Neural progenitor cell (in vitro differentiated cells): ENCODE results near the gene OR4K17. TPM values are rescaled to one million over a fixed set of nuclear protein-coding genes. Genes with fewer than 3 reads are reported as not detected.

Experiments
- DNase-seq: peaks from one replicate; pipeline ENCODE4 v3.0.0-alpha.2; 2016; ENCODE audit warnings: low spot score
- H2AFZ ChIP-seq: fragments of 200-600 bp; sonication (generic); replicated peaks from 2 replicates; pipeline ENCODE4 v1.6.1; 2016; ENCODE audit warnings: antibody characterized with exemption
- H3F3A ChIP-seq: fragments of 200-600 bp; sonication (generic); 2 replicates; pipeline ENCODE4 v1.6.1; 2016; ENCODE audit warnings: antibody characterized with exemption, low read depth
- H3K27ac ChIP-seq: fragments of 200-600 bp; sonication (generic); 2 replicates; pipeline ENCODE4 v1.5.1; 2016; ENCODE audit warnings: mild to moderate bottlenecking
- H3K27me3 ChIP-seq: fragments of 200-600 bp; sonication (generic); 2 replicates; pipeline ENCODE4 v1.6.1; 2016; ENCODE audit warnings: mild to moderate bottlenecking, moderate library complexity
- H3K36me3 ChIP-seq: fragments of 200-600 bp; sonication (generic); 2 replicates; pipeline ENCODE4 v1.5.1; 2016
- H3K4me1 ChIP-seq: fragments of 200-600 bp; sonication (generic); 2 replicates; pipeline ENCODE4 v1.6.1; 2016; ENCODE audit warnings: mixed run types
- H3K4me2 ChIP-seq: fragments of 200-600 bp; sonication (generic); 2 replicates; pipeline ENCODE4 v1.6.1; 2016
- H3K4me3 ChIP-seq: fragments of 200-600 bp; sonication (generic); 2 replicates; pipeline ENCODE4 v1.5.1; 2016
- H3K79me2 ChIP-seq: fragments of 200-600 bp; sonication (generic); 2 replicates; pipeline ENCODE4 v1.6.1; 2016; ENCODE audit warnings: low read depth
- H3K9ac ChIP-seq: fragments of 200-600 bp; sonication (generic); 2 replicates; pipeline ENCODE4 v1.6.1; 2016
- H3K9me3 ChIP-seq: fragments of 200-600 bp; sonication (generic); 2 replicates; pipeline ENCODE4 v1.5.1; 2016; ENCODE audit warnings: low read depth
- H4K20me1 ChIP-seq: fragments of 200-600 bp; sonication (generic); 2 replicates; pipeline ENCODE4 v1.6.1; 2016; ENCODE audit warnings: low read depth
- H3K27ac Mint-ChIP-seq: 3 replicates; pipeline ENCODE4 v1.8.0; 2021; ENCODE audit warnings: mixed read lengths
- H3K27me3 Mint-ChIP-seq: 2 replicates; pipeline ENCODE4 v1.8.0; 2022; ENCODE audit warnings: low read depth, mild to moderate bottlenecking, inconsistent platforms, moderate library complexity, mixed read lengths; ENCODE audit not compliant: insufficient read depth
- H3K36me3 Mint-ChIP-seq: 3 replicates; pipeline ENCODE4 v1.8.0; 2021; ENCODE audit warnings: mixed read lengths
- H3K4me1 Mint-ChIP-seq: 3 replicates; pipeline ENCODE4 v1.8.0; 2021; ENCODE audit warnings: mixed read lengths
- H3K4me3 Mint-ChIP-seq: 3 replicates; pipeline ENCODE4 v1.8.0; 2021; ENCODE audit warnings: mild to moderate bottlenecking, moderate library complexity, mixed read lengths
- H3K9me3 Mint-ChIP-seq: 3 replicates; pipeline ENCODE4 v1.8.0; 2020; ENCODE audit warnings: mixed read lengths
- EZH2 ChIP-seq: fragments of 200-600 bp; sonication (generic); IDR thresholded peaks from 2 replicates; pipeline ENCODE4 v1.6.1; 2017; ENCODE audit warnings: antibody characterized with exemption, mild to moderate bottlenecking, moderate library complexity
- EZH2phosphoT487 ChIP-seq: fragments of 200-600 bp; sonication (generic); IDR thresholded peaks from 2 replicates; pipeline ENCODE4 v1.6.1; 2017; ENCODE audit warnings: antibody characterized with exemption
- total RNA-seq: library from RNA; depleted of rRNA; stranded (reverse); fragments of >200 nt; gene quantifications from 2 replicates; pipeline ENCODE4 v1.2.3, GENCODE V29; 2015; ENCODE audit warnings: low replicate concordance
- TF ChIP-seq, protein P1 (sequence below): fragments of 200-600 bp; sonication (generic); IDR thresholded peaks from 2 replicates; pipeline ENCODE4 v1.5.1; 2017; ENCODE audit warnings: antibody characterized with exemption, mild to moderate bottlenecking

Gene OR4K17
- total RNA-seq, 1 donor from 2014 or later, result not detected

DNA sequence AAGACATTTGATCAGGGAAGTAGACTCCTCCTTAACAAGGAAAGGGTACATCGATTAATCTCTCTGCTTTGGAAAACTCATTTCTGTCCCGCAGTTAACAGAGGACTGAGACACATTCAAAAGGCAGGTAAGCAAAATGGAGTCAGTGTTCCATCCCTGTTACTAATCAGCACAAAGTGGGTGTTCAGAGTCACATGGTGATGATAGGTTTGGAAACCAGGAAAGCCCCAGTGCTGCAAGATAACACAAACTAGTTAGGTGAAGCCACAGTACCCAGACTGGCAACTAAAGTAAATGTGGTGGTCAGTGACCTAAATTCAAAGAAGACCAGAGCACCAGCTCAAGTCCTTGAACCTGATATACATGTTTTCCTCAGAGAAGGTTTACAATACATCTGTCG, 1.8 kb downstream of the OR4K17 start:
- Histone ChIP-seq H3K9ac (no peak overlapping the region), H3K9me3 (peaks cover 37% of the 10 kb centered on the region), H3F3A (no peaks in the 10 kb centered on the region), H2AFZ (no peak overlapping the region), H3K4me2 (no peak overlapping the region), H3K36me3 (no peaks in the 10 kb centered on the region), H3K4me1 (no peaks in the 10 kb centered on the region), H3K4me3 (no peak overlapping the region), H3K27ac (no peak overlapping the region), H4K20me1 (no peaks in the 10 kb centered on the region), H3K79me2 (no peaks in the 10 kb centered on the region), H3K27me3 (no peaks in the 10 kb centered on the region)
- H3K36me3 Mint-ChIP-seq, result no peaks in the 10 kb centered on the region
- no peaks in the 10 kb centered on the region for H3K4me1 Mint-ChIP-seq
- no peak overlapping the region for H3K4me3 Mint-ChIP-seq
- DNase-seq, result no peak
- H3K27me3 Mint-ChIP-seq, result no peaks in the 10 kb centered on the region
- peaks cover 16% of the 10 kb centered on the region for H3K9me3 Mint-ChIP-seq
- H3K27ac Mint-ChIP-seq, result no peak overlapping the region
- TF ChIP-seq EZH2phosphoT487, result no peak

DNA sequence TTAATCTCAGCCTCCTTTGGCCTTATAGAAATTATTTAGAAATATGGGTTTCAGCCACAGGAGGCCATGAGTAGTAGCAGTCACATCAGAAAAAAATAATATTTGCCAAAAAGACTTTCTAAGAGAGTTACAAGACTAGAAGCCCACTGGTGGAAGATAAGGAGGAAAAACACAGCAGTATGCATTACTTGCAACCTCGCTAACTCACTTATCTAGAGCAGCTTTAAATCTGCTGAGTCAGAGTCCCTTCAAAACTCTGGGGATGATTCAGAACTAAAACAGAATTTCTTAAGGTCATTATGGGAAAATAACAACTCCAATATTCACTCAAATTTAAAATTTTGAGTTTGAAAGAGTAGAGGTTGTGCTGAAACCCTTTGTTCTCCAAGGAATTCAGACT, 6.2 kb downstream of the OR4K17 start:
- no peaks in the 10 kb centered on the region for H3K79me2 ChIP-seq
- no peak for TF ChIP-seq EZH2
- no peak for TF ChIP-seq EZH2phosphoT487
- TF ChIP-seq, protein P1, sequence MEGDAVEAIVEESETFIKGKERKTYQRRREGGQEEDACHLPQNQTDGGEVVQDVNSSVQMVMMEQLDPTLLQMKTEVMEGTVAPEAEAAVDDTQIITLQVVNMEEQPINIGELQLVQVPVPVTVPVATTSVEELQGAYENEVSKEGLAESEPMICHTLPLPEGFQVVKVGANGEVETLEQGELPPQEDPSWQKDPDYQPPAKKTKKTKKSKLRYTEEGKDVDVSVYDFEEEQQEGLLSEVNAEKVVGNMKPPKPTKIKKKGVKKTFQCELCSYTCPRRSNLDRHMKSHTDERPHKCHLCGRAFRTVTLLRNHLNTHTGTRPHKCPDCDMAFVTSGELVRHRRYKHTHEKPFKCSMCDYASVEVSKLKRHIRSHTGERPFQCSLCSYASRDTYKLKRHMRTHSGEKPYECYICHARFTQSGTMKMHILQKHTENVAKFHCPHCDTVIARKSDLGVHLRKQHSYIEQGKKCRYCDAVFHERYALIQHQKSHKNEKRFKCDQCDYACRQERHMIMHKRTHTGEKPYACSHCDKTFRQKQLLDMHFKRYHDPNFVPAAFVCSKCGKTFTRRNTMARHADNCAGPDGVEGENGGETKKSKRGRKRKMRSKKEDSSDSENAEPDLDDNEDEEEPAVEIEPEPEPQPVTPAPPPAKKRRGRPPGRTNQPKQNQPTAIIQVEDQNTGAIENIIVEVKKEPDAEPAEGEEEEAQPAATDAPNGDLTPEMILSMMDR, result no peak
- no peaks in the 10 kb centered on the region for H3K4me1 ChIP-seq
- H3K9me3 ChIP-seq, result peaks cover 43% of the 10 kb centered on the region
- no peak for DNase-seq
- no peak overlapping the region for H3K4me2 ChIP-seq
- H3K36me3 ChIP-seq, result no peaks in the 10 kb centered on the region
- no peaks in the 10 kb centered on the region for H3K36me3 Mint-ChIP-seq
- no peak overlapping the region for H2AFZ ChIP-seq
- no peak overlapping the region for H3K9ac ChIP-seq
- H3K4me1 Mint-ChIP-seq, result no peaks in the 10 kb centered on the region
- H3K27ac Mint-ChIP-seq, result no peak overlapping the region
- no peaks in the 10 kb centered on the region for H3K27me3 ChIP-seq
- H3F3A ChIP-seq, result no peaks in the 10 kb centered on the region
- no peaks in the 10 kb centered on the region for H4K20me1 ChIP-seq
- no peak overlapping the region for H3K4me3 Mint-ChIP-seq
- H3K27ac ChIP-seq, result no peak overlapping the region
- H3K4me3 ChIP-seq, result no peak overlapping the region
- peaks cover 3% of the 10 kb centered on the region for H3K27me3 Mint-ChIP-seq
- H3K9me3 Mint-ChIP-seq, result peaks cover 38% of the 10 kb centered on the region

DNA sequence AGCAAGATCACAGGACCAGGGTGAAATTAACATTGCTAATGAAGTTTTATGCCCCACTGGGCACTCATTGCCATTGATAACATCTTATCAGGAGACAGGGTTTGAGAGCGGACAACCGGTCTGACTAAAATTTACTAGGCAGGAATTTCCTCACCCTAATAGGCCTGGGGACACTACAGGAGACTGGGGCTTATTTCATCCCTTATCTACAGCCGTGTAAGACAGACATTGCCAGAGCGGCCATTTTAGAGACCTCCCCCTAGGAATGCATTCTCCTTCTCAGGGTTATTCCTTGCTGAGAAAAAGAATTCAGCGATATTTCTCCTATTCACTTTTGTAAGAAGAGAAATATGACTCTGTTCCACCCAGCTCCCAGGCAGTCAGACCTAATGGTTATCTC, 8.3 kb downstream of the OR4K17 start:
- H3K4me2 ChIP-seq, result no peak overlapping the region
- H3F3A ChIP-seq, result no peaks in the 10 kb centered on the region
- no peak overlapping the region for H3K4me3 ChIP-seq
- H4K20me1 ChIP-seq, result no peaks in the 10 kb centered on the region
- TF ChIP-seq, protein P1, result no peak
- no peak for TF ChIP-seq EZH2
- TF ChIP-seq EZH2phosphoT487, result no peak
- Mint-ChIP-seq H3K4me3 (no peak overlapping the region), H3K36me3 (no peaks in the 10 kb centered on the region), H3K9me3 (peaks cover 41% of the 10 kb centered on the region), H3K27ac (no peak overlapping the region), H3K4me1 (no peaks in the 10 kb centered on the region), H3K27me3 (peaks cover 3% of the 10 kb centered on the region)
- no peak for DNase-seq
- H2AFZ ChIP-seq, result no peak overlapping the region
- H3K9me3 ChIP-seq, result peaks cover 55% of the 10 kb centered on the region
- no peaks in the 10 kb centered on the region for H3K27me3 ChIP-seq
- no peaks in the 10 kb centered on the region for H3K36me3 ChIP-seq
- no peaks in the 10 kb centered on the region for H3K79me2 ChIP-seq
- no peak overlapping the region for H3K9ac ChIP-seq
- no peak overlapping the region for H3K27ac ChIP-seq
- H3K4me1 ChIP-seq, result no peaks in the 10 kb centered on the region

DNA sequence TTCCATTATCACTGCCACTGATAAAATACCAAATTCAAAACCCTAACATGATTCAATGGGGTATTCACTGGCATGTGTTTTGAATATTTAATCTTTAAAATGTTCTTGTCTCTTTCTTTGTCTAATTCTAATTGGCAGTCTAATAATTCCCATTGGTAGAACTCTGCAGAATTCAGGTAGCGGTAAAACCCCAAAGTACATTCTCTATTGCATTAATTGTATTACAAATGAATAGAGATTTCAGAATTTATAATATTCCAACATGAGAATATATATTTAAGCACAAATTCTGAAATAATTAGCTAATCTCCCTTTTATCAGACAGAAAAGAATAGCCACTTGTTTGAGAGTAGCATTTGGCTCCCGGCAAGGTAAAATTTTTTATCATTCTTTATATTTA, 28.0 kb downstream of the OR4K17 start, which contains the start of gene OR4N5:
Gene OR4N5 (plus strand): TSS at position 301 of the 400 bp plus-strand sequence. CDS start 4,916 bp downstream, outside the sequence.
- no peak for DNase-seq
- H3K79me2 ChIP-seq, result no peaks in the 10 kb centered on the region
- no peak within 1 kb of the TSS for H3K9ac ChIP-seq
- Mint-ChIP-seq H3K4me3 (no peak within 1 kb of the TSS), H3K9me3 (peaks cover 18% of the 10 kb centered on the region), H3K27ac (no peak within 1 kb of the TSS), H3K4me1 (no peaks in the 10 kb centered on the region), H3K27me3 (peaks cover 4% of the 10 kb centered on the region), H3K36me3 (no peaks in the 10 kb centered on the region)
- no peaks in the 10 kb centered on the region for H3K4me1 ChIP-seq
- no peak within 1 kb of the TSS for H3K27ac ChIP-seq
- TF ChIP-seq EZH2, result no peak
- no peak for TF ChIP-seq EZH2phosphoT487
- TF ChIP-seq, protein P1, result no peak
- no peaks in the 10 kb centered on the region for H4K20me1 ChIP-seq
- H3K36me3 ChIP-seq, result no peaks in the 10 kb centered on the region
- no peak within 1 kb of the TSS for H2AFZ ChIP-seq
- no peaks in the 10 kb centered on the region for H3F3A ChIP-seq
- H3K4me3 ChIP-seq, result no peak within 1 kb of the TSS
- peaks cover 46% of the 10 kb centered on the region for H3K9me3 ChIP-seq
- H3K4me2 ChIP-seq, result no peak within 1 kb of the TSS
- no peaks in the 10 kb centered on the region for H3K27me3 ChIP-seq
